HepG2 (cell line): Measurements from ENCODE around the gene ZNF8. TPM values are rescaled to one million over a fixed set of nuclear protein-coding genes. Genes with fewer than 3 reads are reported as not detected.

Experiments
- CBFB ChIP-seq: sonication (generic); formaldehyde crosslinking; IDR thresholded peaks from 2 replicates; pipeline ENCODE4 v1.4.0; 2020; ENCODE audit warnings: missing genetic modification reagents
- HNRNPK ChIP-seq: fragments of 200-400 bp; formaldehyde crosslinking; IDR thresholded peaks from 2 replicates; pipeline ENCODE4 v1.6.1; 2018; ENCODE audit warnings: low read length, low read depth, moderate library complexity, mild to moderate bottlenecking; ENCODE audit not compliant: poor library complexity, severe bottlenecking
- MEF2D ChIP-seq: sonication (generic); formaldehyde crosslinking; IDR thresholded peaks from 2 replicates; pipeline ENCODE4 v1.5.1; 2020; ENCODE audit warnings: mild to moderate bottlenecking, missing genetic modification reagents
- MLXIP ChIP-seq: sonication (generic); formaldehyde crosslinking; IDR thresholded peaks from 2 replicates; pipeline ENCODE4 v1.9.0; 2021; ENCODE audit warnings: missing genetic modification reagents, borderline replicate concordance
- REST ChIP-seq, 2 experiments: IDR thresholded peaks; 2 replicates each; pipeline ENCODE4 v1.6.1; 2011 to 2012; ENCODE audit warnings: low read length in 2 of 2, borderline replicate concordance in 1 of 2, low read depth in 1 of 2, mild to moderate bottlenecking in 1 of 2, moderate library complexity in 1 of 2
- SALL2 ChIP-seq: sonication (generic); formaldehyde crosslinking; IDR thresholded peaks from 2 replicates; pipeline ENCODE4 v1.8.1; 2023; ENCODE audit warnings: mild to moderate bottlenecking, missing genetic modification reagents, inconsistent platforms
- THYN1 ChIP-seq: sonication (generic); formaldehyde crosslinking; IDR thresholded peaks from 2 replicates; pipeline ENCODE4 v1.8.1; 2023; ENCODE audit warnings: low read depth, mild to moderate bottlenecking, moderate library complexity, missing genetic modification reagents, borderline replicate concordance
- ZBTB34 ChIP-seq: sonication (generic); formaldehyde crosslinking; IDR thresholded peaks from 2 replicates; pipeline ENCODE4 v1.8.0; 2022; ENCODE audit warnings: mild to moderate bottlenecking, missing genetic modification reagents
- polyA plus RNA-seq, 8 experiments: library from polyadenylated mRNA; depleted of rRNA in 3 of 8; stranded (reverse) in 7 of 8; unstranded in 1 of 8; fragments of >200 nt; fragmentation: Illumina TruSeq in 4 of 8; extraction: Trizol in 4 of 8; gene quantifications; 2 replicates each; pipeline versions ENCODE4 v1.2.1 to v1.2.3, GENCODE V29; 2011 to 2016; ENCODE audit warnings: low read depth in 4 of 8, missing spikeins in 1 of 8, mixed read lengths in 1 of 8; ENCODE audit not compliant: insufficient read depth in 1 of 8
- total RNA-seq, 5 experiments: library from RNA; depleted of rRNA; stranded (reverse); fragments of >200 nt; fragmentation: Illumina TruSeq; extraction: Trizol; gene quantifications; 2 replicates each; pipeline ENCODE4 v1.2.3, GENCODE V29; 2016; ENCODE audit warnings: low read depth in 1 of 5
- TF ChIP-seq, protein P1 (sequence below): sonication (generic); formaldehyde crosslinking; IDR thresholded peaks from 2 replicates; pipeline ENCODE4 v1.4.0; 2020; ENCODE audit warnings: missing genetic modification reagents, borderline replicate concordance
- TF ChIP-seq, protein P2 (sequence below): sonication (generic); formaldehyde crosslinking; IDR thresholded peaks from 2 replicates; pipeline ENCODE4 v1.5.0; 2020; ENCODE audit warnings: missing genetic modification reagents
- TF ChIP-seq, protein P3 (sequence below): IDR thresholded peaks from 2 replicates; pipeline ENCODE4 v1.6.1; 2016

ZNF8 gene
- total and polyA plus RNA-seq, 2 of the 13 experiments (the other 11 are each of a cell fraction or from before 2014, with no cell fraction given): 3.1 to 3.3 TPM

DNA sequence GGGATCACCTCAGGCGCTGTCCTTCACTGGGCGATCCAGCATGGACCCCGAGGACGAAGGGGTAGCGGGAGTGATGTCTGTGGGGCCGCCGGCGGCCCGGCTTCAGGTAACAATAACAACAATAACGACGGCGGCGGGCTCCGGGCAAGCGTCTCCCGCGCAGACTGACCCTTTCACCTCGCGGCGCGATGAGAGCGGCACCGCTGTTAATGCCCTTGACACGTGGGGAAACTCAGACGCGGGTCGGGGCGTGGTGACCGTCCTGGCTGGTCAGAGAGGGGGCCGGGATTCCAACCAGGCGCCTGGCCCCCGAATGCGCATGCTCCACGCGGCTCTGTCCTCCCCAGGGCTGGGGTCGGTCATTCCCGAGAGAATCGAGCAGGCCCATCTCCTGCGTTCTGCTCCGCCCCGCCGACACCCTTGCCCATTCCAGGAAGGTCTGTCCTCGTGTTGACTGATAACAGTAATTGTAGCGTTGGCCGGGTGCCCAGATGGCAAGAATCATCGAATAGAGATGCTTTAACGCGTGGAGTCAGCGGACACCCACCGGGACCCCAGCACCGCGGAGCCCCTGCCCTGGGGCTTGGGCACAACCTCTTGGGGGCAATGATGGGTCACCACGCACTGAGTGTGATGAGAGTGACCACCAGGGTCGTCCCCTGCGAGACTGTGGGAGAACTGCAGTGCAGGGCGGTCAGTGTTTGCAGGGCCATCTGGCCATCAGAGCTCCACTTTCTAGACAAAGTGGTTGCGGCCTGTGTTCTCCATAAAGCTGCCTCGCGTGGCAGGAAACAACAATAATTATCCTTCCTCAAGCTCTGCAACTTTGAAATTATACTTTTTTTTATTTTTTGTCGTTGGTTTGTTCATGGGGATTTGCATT lies 528 bp downstream of the ZNF8 start (continued):
- TF ChIP-seq MLXIP (CRISPR knock-in tag) (0 out of 2 replicates have a peak, but pooled peaks have one; percentile 16), SALL2 (CRISPR knock-in tag) (peak; percentile 75), HNRNPK (peak; percentile 6), ZBTB34 (no peak), CBFB (no peak; the same call in 1 of the 2 replicates), THYN1 (CRISPR knock-in tag) (no peak), REST (IDR thresholded peaks at IDR 0.05; ENCODE audit: borderline replicate concordance in 1 of 2, low read depth in 1 of 2, low read length in 2 of 2) (0 out of 4 replicates have a peak, but pooled peaks of 1 of the 2 experiments have one; percentile 23), MEF2D (CRISPR knock-in tag) (peak; percentile 40)
- TF ChIP-seq, protein P1, sequence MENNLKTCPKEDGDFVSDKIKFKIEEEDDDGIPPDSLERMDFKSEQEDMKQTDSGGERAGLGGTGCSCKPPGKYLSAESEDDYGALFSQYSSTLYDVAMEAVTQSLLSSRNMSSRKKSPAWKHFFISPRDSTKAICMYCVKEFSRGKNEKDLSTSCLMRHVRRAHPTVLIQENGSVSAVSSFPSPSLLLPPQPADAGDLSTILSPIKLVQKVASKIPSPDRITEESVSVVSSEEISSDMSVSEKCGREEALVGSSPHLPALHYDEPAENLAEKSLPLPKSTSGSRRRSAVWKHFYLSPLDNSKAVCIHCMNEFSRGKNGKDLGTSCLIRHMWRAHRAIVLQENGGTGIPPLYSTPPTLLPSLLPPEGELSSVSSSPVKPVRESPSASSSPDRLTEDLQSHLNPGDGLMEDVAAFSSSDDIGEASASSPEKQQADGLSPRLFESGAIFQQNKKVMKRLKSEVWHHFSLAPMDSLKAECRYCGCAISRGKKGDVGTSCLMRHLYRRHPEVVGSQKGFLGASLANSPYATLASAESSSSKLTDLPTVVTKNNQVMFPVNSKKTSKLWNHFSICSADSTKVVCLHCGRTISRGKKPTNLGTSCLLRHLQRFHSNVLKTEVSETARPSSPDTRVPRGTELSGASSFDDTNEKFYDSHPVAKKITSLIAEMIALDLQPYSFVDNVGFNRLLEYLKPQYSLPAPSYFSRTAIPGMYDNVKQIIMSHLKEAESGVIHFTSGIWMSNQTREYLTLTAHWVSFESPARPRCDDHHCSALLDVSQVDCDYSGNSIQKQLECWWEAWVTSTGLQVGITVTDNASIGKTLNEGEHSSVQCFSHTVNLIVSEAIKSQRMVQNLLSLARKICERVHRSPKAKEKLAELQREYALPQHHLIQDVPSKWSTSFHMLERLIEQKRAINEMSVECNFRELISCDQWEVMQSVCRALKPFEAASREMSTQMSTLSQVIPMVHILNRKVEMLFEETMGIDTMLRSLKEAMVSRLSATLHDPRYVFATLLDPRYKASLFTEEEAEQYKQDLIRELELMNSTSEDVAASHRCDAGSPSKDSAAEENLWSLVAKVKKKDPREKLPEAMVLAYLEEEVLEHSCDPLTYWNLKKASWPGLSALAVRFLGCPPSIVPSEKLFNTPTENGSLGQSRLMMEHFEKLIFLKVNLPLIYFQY (CRISPR knock-in tag): no peak
- TF ChIP-seq, protein P2, sequence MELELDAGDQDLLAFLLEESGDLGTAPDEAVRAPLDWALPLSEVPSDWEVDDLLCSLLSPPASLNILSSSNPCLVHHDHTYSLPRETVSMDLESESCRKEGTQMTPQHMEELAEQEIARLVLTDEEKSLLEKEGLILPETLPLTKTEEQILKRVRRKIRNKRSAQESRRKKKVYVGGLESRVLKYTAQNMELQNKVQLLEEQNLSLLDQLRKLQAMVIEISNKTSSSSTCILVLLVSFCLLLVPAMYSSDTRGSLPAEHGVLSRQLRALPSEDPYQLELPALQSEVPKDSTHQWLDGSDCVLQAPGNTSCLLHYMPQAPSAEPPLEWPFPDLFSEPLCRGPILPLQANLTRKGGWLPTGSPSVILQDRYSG (CRISPR knock-in tag): peak; percentile 76; the same call in 1 of the 2 replicates
- TF ChIP-seq, protein P3, sequence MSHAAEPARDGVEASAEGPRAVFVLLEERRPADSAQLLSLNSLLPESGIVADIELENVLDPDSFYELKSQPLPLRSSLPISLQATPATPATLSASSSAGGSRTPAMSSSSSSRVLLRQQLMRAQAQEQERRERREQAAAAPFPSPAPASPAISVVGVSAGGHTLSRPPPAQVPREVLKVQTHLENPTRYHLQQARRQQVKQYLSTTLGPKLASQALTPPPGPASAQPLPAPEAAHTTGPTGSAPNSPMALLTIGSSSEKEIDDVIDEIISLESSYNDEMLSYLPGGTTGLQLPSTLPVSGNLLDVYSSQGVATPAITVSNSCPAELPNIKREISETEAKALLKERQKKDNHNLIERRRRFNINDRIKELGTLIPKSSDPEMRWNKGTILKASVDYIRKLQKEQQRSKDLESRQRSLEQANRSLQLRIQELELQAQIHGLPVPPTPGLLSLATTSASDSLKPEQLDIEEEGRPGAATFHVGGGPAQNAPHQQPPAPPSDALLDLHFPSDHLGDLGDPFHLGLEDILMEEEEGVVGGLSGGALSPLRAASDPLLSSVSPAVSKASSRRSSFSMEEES (CRISPR knock-in tag): no peak; the same call in 1 of the 2 replicates
